SK-N-SH (cell line): ENCODE measurements around the gene SSR1. TPM values are rescaled to one million over a fixed set of nuclear protein-coding genes. Genes with fewer than 3 reads are reported as not detected.

Experiments used
- CTCF ChIA-PET: fragments of 300-600, 350-600 bp; formaldehyde crosslinking; extraction: SDS; loops from one replicate; lab custom pipeline; 2021; lab: Yijun Ruan, JAX
- POLR2A ChIA-PET: fragments of 350-600 bp; sonication (Branson Sonifier 250); formaldehyde crosslinking; extraction: SDS; loops from one replicate; lab custom pipeline; 2020; ENCODE audit warnings: antibody characterized with exemption, inconsistent platforms; lab: Yijun Ruan, JAX
- DNase-seq: peaks from one replicate; pipeline ENCODE4 v3.0.0; 2012
- H2AFZ ChIP-seq: fragments of 200-600 bp; sonication (generic); 2 replicates; pipeline ENCODE4 v1.8.1; 2016; ENCODE audit warnings: antibody characterized with exemption, mild to moderate bottlenecking, low read depth
- H3F3A ChIP-seq: fragments of 200-600 bp; sonication (generic); replicated peaks from 2 replicates; pipeline ENCODE3; 2016; ENCODE audit warnings: antibody characterized with exemption, mild to moderate bottlenecking; ENCODE audit not compliant: insufficient read depth
- H3K27ac ChIP-seq, 2 experiments: fragments of 200-500 bp in 1 of 2; fragments of 200-600 bp in 1 of 2; sonication (Bioruptor generic) in 1 of 2; sonication (generic), shearing (Covaris generic) in 1 of 2; 2 replicates each; pipeline versions ENCODE4 v1.5.1 to v1.6.1; 2014 to 2016; ENCODE audit warnings: low read depth in 2 of 2, inconsistent platforms in 1 of 2, low read length in 1 of 2, mild to moderate bottlenecking in 1 of 2, mixed read lengths in 1 of 2
- H3K27me3 ChIP-seq: fragments of 200-600 bp; sonication (generic), shearing (Covaris generic); 2 replicates; pipeline ENCODE4 v1.6.1; 2016; ENCODE audit warnings: mixed run types; ENCODE audit not compliant: insufficient read depth
- H3K36me3 ChIP-seq, 2 experiments: fragments of 200-500 bp in 1 of 2; fragments of 200-600 bp in 1 of 2; sonication (Bioruptor generic) in 1 of 2; sonication (generic) in 1 of 2; replicated peaks in 1 of 2; 2 replicates each; pipeline versions ENCODE3 to v1.5.1; 2014 to 2016; ENCODE audit warnings: low read length in 1 of 2, mild to moderate bottlenecking in 1 of 2; ENCODE audit not compliant: insufficient read depth in 2 of 2, control insufficient read depth in 1 of 2
- H3K4me1 ChIP-seq, 2 experiments: fragments of 200-500 bp in 1 of 2; fragments of 200-600 bp in 1 of 2; sonication (Bioruptor generic) in 1 of 2; sonication (generic), shearing (Covaris generic) in 1 of 2; 2 replicates each; pipeline versions ENCODE4 v1.5.1 to v1.6.1; 2014 to 2016; ENCODE audit warnings: low read depth in 1 of 2, low read length in 1 of 2, mixed run types in 1 of 2; ENCODE audit not compliant: insufficient read depth in 2 of 2, control insufficient read depth in 1 of 2
- H3K4me2 ChIP-seq: fragments of 200-600 bp; sonication (generic), shearing (Covaris generic); 2 replicates; pipeline ENCODE4 v1.6.1; 2017; ENCODE audit warnings: mixed run types
- H3K4me3 ChIP-seq, 2 experiments: fragments of 200-500 bp in 1 of 2; fragments of 200-600 bp in 1 of 2; sonication (Bioruptor generic) in 1 of 2; sonication (generic), shearing (Covaris generic) in 1 of 2; 2 replicates each; pipeline versions ENCODE4 v1.5.1 to v1.8.1; 2014 to 2016; ENCODE audit warnings: low read depth in 2 of 2, inconsistent platforms in 1 of 2, low read length in 1 of 2, mild to moderate bottlenecking in 1 of 2, mixed read lengths in 1 of 2, moderate library complexity in 1 of 2
- H3K79me2 ChIP-seq: fragments of 200-600 bp; sonication (generic); 2 replicates; pipeline ENCODE4 v1.8.1; 2017; ENCODE audit warnings: mild to moderate bottlenecking; ENCODE audit not compliant: insufficient read depth
- H3K9ac ChIP-seq: fragments of 200-600 bp; sonication (generic); 2 replicates; pipeline ENCODE4 v1.6.1; 2017; ENCODE audit warnings: mixed run types
- H3K9me2 ChIP-seq: fragments of 200-600 bp; sonication (generic); 2 replicates; pipeline ENCODE4 v1.6.1; 2017; ENCODE audit warnings: mixed run types
- H3K9me3 ChIP-seq: fragments of 200-600 bp; sonication (generic); 2 replicates; pipeline ENCODE4 v1.6.1; 2017; ENCODE audit warnings: mixed run types, mild to moderate bottlenecking, moderate library complexity
- H4K20me1 ChIP-seq: fragments of 200-600 bp; sonication (generic); 2 replicates; pipeline ENCODE4 v1.6.1; 2017; ENCODE audit warnings: mild to moderate bottlenecking, mixed run types; ENCODE audit not compliant: insufficient read depth
- CHD2 ChIP-seq: fragments of 150-350 bp; IDR thresholded peaks from 2 replicates; pipeline ENCODE4 v1.6.1; 2018; ENCODE audit warnings: low read length; ENCODE audit not compliant: partially characterized antibody
- EZH2phosphoT487 ChIP-seq: fragments of 200-600 bp; sonication (generic); IDR thresholded peaks from 2 replicates; pipeline ENCODE4 v1.6.1; 2017; ENCODE audit warnings: low read depth, mixed run types, mild to moderate bottlenecking, antibody characterized with exemption, moderate library complexity, borderline replicate concordance
- FOXM1 ChIP-seq: IDR thresholded peaks from 2 replicates; pipeline ENCODE4 v1.4.0; 2012; ENCODE audit warnings: low read depth, mild to moderate bottlenecking
- GABPA ChIP-seq: IDR thresholded peaks from 2 replicates; pipeline ENCODE4 v1.4.0; 2012; ENCODE audit warnings: low read depth, mild to moderate bottlenecking
- JUND ChIP-seq: IDR thresholded peaks from 2 replicates; pipeline ENCODE4 v1.4.0; 2012
- MEF2A ChIP-seq: IDR thresholded peaks from 2 replicates; pipeline ENCODE4 v1.4.0; 2012; ENCODE audit warnings: low read depth, borderline replicate concordance
- NFIC ChIP-seq: IDR thresholded peaks from 2 replicates; pipeline ENCODE4 v1.4.0; 2012; ENCODE audit warnings: borderline replicate concordance
- NRF1 ChIP-seq: IDR thresholded peaks from 2 replicates; pipeline ENCODE4 v1.6.1; 2012; ENCODE audit warnings: low read depth, mild to moderate bottlenecking, low read length
- RAD21 ChIP-seq: IDR thresholded peaks from 2 replicates; pipeline ENCODE4 v1.6.1; 2012; ENCODE audit warnings: mild to moderate bottlenecking, low read length
- RXRA ChIP-seq: IDR thresholded peaks from 2 replicates; pipeline ENCODE4 v1.4.0; 2012; ENCODE audit warnings: low read depth, mild to moderate bottlenecking, borderline replicate concordance
- SIN3A ChIP-seq: IDR thresholded peaks from 2 replicates; pipeline ENCODE4 v1.6.1; 2012; ENCODE audit warnings: low read depth, mild to moderate bottlenecking, low read length, moderate library complexity, borderline replicate concordance
- TAF1 ChIP-seq: IDR thresholded peaks from 2 replicates; pipeline ENCODE4 v1.6.1; 2012; ENCODE audit warnings: low read depth, mild to moderate bottlenecking, low read length, moderate library complexity, borderline replicate concordance
- TCF12 ChIP-seq: IDR thresholded peaks from 2 replicates; pipeline ENCODE4 v1.4.0; 2012
- YY1 ChIP-seq: IDR thresholded peaks from 2 replicates; pipeline ENCODE4 v1.4.0; 2012; ENCODE audit warnings: low read depth, mild to moderate bottlenecking
- WGBS: methylation state at CpG from one replicate; pipeline ENCODE4 v1.1.6; 2017; ENCODE audit warnings: low lambda C conversion rate; 5-methylcytosine and 5-hydroxymethylcytosine counted together
- polyA plus RNA-seq, 3 experiments: library from polyadenylated mRNA; depleted of rRNA; stranded (reverse); fragments of >200 nt; gene quantifications; 2 replicates each; pipeline ENCODE4 v1.2.3, GENCODE V29; 2012
- TF ChIP-seq, protein P1 (sequence below): IDR thresholded peaks from 2 replicates; pipeline ENCODE4 v1.4.0; 2012; ENCODE audit warnings: low read depth, borderline replicate concordance
- TF ChIP-seq, protein P2 (sequence below): IDR thresholded peaks from 2 replicates; pipeline ENCODE4 v1.6.1; 2012; ENCODE audit warnings: mild to moderate bottlenecking, low read depth, low read length, moderate library complexity
- TF ChIP-seq, protein P3 (sequence below): fragments of 150-350 bp; IDR thresholded peaks from 2 replicates; pipeline ENCODE4 v1.6.1; 2017; ENCODE audit warnings: antibody characterized with exemption, low read length, low read depth, borderline replicate concordance
- TF ChIP-seq, protein P4 (sequence below): IDR thresholded peaks from 2 replicates; pipeline ENCODE4; 2012
- TF ChIP-seq, protein P5 (sequence below): fragments of 150-350 bp; IDR thresholded peaks from 2 replicates; pipeline ENCODE4 v1.6.1; 2016; ENCODE audit warnings: mild to moderate bottlenecking, low read depth, low read length

SSR1 gene
- polyA plus RNA-seq, 1 of the 3 experiments (the other 2 are of a cell fraction), result 50.7 TPM

DNA sequence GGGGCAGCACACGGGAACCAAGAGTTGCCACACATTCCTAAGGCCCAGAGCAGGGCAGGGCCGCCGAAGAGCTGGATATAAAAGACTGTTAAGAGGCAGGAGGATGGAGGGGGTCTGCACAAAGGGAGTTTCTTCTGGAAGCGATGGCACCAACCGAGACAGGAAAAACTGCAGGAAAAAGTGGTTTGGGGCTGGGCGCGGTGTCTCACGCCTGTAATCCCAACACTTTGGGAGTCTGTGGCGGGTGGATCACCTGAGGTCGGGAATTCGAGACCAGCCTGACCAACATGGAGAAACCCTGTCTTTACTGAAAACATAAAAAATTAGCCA is 41.8 kb downstream of the SSR1 start:
- H3K27ac ChIP-seq, result no peak overlapping the region
- H3K4me3 ChIP-seq, result no peak overlapping the region
- no peaks in the 10 kb centered on the region for H3K9me3 ChIP-seq
- no peaks in the 10 kb centered on the region for H3K27me3 ChIP-seq
- TF ChIP-seq, protein P1, sequence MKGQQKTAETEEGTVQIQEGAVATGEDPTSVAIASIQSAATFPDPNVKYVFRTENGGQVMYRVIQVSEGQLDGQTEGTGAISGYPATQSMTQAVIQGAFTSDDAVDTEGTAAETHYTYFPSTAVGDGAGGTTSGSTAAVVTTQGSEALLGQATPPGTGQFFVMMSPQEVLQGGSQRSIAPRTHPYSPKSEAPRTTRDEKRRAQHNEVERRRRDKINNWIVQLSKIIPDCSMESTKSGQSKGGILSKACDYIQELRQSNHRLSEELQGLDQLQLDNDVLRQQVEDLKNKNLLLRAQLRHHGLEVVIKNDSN, result no peak
- TF ChIP-seq NFIC (no peak), RAD21 (no peak), FOXM1 (no peak)
- TF ChIP-seq, protein P2, sequence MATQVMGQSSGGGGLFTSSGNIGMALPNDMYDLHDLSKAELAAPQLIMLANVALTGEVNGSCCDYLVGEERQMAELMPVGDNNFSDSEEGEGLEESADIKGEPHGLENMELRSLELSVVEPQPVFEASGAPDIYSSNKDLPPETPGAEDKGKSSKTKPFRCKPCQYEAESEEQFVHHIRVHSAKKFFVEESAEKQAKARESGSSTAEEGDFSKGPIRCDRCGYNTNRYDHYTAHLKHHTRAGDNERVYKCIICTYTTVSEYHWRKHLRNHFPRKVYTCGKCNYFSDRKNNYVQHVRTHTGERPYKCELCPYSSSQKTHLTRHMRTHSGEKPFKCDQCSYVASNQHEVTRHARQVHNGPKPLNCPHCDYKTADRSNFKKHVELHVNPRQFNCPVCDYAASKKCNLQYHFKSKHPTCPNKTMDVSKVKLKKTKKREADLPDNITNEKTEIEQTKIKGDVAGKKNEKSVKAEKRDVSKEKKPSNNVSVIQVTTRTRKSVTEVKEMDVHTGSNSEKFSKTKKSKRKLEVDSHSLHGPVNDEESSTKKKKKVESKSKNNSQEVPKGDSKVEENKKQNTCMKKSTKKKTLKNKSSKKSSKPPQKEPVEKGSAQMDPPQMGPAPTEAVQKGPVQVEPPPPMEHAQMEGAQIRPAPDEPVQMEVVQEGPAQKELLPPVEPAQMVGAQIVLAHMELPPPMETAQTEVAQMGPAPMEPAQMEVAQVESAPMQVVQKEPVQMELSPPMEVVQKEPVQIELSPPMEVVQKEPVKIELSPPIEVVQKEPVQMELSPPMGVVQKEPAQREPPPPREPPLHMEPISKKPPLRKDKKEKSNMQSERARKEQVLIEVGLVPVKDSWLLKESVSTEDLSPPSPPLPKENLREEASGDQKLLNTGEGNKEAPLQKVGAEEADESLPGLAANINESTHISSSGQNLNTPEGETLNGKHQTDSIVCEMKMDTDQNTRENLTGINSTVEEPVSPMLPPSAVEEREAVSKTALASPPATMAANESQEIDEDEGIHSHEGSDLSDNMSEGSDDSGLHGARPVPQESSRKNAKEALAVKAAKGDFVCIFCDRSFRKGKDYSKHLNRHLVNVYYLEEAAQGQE, result no peak
- TF ChIP-seq, protein P3, sequence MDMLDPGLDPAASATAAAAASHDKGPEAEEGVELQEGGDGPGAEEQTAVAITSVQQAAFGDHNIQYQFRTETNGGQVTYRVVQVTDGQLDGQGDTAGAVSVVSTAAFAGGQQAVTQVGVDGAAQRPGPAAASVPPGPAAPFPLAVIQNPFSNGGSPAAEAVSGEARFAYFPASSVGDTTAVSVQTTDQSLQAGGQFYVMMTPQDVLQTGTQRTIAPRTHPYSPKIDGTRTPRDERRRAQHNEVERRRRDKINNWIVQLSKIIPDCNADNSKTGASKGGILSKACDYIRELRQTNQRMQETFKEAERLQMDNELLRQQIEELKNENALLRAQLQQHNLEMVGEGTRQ, result no peak
- no peaks in the 10 kb centered on the region for H4K20me1 ChIP-seq
- no peak overlapping the region for H3K4me2 ChIP-seq
- H3K4me1 ChIP-seq, result peaks cover 6 to 12% of the 10 kb centered on the region in 2 experiments; a peak in 2 of 4 replicates
- no peak overlapping the region for H2AFZ ChIP-seq
- no peaks in the 10 kb centered on the region for H3K36me3 ChIP-seq
- no peaks in the 10 kb centered on the region for H3F3A ChIP-seq
- WGBS, result 93% methylated on average over 11 of the region's 11 CpGs
- DNase-seq, result no peak
- no peak overlapping the region for H3K9ac ChIP-seq
- no peaks in the 10 kb centered on the region for H3K9me2 ChIP-seq
- H3K79me2 ChIP-seq, result no peaks in the 10 kb centered on the region
- CTCF ChIA-PET, result no interaction called here
- POLR2A ChIA-PET, result no interaction called here

DNA sequence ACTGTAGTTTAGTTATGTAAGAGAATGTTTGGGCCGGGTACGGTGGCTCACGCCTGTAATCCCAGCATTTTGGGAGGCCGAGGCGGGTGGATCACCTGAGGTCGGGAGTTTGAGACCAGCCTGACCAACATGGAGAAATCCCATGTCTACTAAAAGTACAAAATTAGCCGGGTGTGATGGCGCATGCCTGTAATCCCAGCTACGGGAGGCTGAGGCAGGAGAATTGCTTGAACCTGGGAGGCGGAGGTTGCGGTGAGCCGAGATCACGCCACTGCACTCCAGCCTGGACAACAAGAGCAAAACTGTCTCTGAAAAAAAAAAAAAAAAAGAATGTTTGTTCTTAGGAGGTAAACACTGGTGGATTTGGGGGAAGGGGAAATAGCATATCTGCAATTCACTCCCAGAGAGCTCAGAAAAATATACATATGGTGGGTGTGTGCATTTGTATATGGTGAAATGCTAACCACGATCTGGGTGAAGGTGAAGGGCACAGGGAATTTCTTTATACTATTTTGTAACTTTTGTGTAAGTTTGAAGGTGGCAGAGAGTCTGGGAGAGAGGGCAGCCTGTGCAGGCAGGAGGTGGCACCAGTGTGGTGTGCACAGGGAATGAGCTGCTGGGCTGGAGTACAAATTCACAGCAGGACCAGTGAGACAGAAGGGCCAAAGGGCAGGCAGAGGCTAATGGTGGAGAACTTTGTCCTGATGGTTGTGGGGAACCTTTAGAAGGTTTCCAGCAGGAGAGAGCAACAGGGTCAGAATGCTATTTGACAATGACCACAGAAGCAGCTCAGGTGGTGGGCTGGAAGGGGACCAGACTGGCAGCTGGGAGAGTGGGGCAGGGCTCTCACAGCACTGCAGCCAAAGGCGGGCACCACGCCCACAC is 42.4 kb downstream of the SSR1 start:
- no peak for DNase-seq
- Histone ChIP-seq H4K20me1 (no peaks in the 10 kb centered on the region), H3K4me2 (no peak overlapping the region), H3K9me2 (no peaks in the 10 kb centered on the region), H3K9ac (no peak overlapping the region), H3K36me3 (no peaks in the 10 kb centered on the region), H2AFZ (no peak overlapping the region), H3F3A (no peaks in the 10 kb centered on the region), H3K4me3 (no peak overlapping the region), H3K9me3 (no peaks in the 10 kb centered on the region), H3K27me3 (no peaks in the 10 kb centered on the region), H3K27ac (no peak overlapping the region), H3K4me1 (peaks cover 6 to 12% of the 10 kb centered on the region in 2 experiments; a peak in 2 of 4 replicates), H3K79me2 (no peaks in the 10 kb centered on the region)
- ChIA-PET CTCF (no interaction called here), POLR2A (no interaction called here)
- WGBS, result 84% methylated on average over 16 of the region's 16 CpGs
- TF ChIP-seq GABPA (no peak), NRF1 (no peak), YY1 (no peak), RXRA (no peak), TCF12 (no peak), MEF2A (no peak), JUND (no peak), EZH2phosphoT487 (no peak), SIN3A (no peak), CHD2 (no peak), TAF1 (no peak)
- TF ChIP-seq, protein P1, result no peak
- TF ChIP-seq, protein P4, sequence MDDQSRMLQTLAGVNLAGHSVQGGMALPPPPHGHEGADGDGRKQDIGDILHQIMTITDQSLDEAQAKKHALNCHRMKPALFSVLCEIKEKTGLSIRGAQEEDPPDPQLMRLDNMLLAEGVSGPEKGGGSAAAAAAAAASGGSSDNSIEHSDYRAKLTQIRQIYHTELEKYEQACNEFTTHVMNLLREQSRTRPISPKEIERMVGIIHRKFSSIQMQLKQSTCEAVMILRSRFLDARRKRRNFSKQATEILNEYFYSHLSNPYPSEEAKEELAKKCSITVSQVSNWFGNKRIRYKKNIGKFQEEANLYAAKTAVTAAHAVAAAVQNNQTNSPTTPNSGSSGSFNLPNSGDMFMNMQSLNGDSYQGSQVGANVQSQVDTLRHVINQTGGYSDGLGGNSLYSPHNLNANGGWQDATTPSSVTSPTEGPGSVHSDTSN, result no peak
- TF ChIP-seq, protein P5, sequence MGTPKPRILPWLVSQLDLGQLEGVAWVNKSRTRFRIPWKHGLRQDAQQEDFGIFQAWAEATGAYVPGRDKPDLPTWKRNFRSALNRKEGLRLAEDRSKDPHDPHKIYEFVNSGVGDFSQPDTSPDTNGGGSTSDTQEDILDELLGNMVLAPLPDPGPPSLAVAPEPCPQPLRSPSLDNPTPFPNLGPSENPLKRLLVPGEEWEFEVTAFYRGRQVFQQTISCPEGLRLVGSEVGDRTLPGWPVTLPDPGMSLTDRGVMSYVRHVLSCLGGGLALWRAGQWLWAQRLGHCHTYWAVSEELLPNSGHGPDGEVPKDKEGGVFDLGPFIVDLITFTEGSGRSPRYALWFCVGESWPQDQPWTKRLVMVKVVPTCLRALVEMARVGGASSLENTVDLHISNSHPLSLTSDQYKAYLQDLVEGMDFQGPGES, result no peak
